GM10266 (cell line): Measurements from ENCODE around the gene TRIM59.

Experiments used
- DNase-seq: peaks from one replicate; pipeline ENCODE4 v3.0.0; 2012; ENCODE audit errors: extremely low spot score
- TF ChIP-seq, protein P1 (sequence below): IDR thresholded peaks from 2 replicates; pipeline ENCODE4 v1.5.1; 2012; ENCODE audit warnings: mild to moderate bottlenecking, low read depth; ENCODE audit not compliant: control insufficient read depth, insufficient read depth; ENCODE audit errors: missing control alignments

The TRIM59 gene

DNA sequence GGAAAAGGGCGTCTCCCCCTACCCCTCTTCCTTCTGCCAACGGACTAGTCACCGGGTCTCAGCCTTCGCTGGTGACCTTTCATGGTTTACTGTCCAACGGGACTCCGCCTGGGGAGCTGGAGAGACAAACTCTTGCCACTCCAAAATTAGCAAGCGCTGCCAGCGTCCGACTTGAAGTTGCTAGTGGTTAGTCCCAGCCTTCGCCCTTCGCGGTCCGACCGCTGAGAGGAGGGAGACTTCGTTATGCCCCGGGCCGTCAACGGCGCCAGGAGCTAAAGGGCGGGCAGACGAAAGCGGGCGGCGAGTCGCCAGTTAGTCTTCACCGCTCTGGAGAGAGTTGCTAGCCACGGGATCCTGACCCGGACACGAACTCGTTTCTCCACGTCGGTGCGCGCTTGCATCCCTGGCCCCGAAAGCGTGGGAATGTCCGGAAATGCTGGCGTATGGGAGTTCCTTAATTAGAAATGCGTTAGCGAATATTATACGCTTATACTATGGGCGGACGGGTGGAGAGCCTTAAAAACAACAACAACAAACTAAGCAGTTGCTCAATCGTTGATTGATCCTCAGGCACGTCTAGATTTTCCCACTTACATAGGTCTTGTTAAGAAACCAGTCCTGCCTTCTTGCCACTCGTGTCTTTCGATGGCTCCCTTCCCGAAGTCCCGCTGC, 49.4 kb downstream of the TRIM59 start:
- TF ChIP-seq, protein P1, sequence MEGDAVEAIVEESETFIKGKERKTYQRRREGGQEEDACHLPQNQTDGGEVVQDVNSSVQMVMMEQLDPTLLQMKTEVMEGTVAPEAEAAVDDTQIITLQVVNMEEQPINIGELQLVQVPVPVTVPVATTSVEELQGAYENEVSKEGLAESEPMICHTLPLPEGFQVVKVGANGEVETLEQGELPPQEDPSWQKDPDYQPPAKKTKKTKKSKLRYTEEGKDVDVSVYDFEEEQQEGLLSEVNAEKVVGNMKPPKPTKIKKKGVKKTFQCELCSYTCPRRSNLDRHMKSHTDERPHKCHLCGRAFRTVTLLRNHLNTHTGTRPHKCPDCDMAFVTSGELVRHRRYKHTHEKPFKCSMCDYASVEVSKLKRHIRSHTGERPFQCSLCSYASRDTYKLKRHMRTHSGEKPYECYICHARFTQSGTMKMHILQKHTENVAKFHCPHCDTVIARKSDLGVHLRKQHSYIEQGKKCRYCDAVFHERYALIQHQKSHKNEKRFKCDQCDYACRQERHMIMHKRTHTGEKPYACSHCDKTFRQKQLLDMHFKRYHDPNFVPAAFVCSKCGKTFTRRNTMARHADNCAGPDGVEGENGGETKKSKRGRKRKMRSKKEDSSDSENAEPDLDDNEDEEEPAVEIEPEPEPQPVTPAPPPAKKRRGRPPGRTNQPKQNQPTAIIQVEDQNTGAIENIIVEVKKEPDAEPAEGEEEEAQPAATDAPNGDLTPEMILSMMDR = no peak

DNA sequence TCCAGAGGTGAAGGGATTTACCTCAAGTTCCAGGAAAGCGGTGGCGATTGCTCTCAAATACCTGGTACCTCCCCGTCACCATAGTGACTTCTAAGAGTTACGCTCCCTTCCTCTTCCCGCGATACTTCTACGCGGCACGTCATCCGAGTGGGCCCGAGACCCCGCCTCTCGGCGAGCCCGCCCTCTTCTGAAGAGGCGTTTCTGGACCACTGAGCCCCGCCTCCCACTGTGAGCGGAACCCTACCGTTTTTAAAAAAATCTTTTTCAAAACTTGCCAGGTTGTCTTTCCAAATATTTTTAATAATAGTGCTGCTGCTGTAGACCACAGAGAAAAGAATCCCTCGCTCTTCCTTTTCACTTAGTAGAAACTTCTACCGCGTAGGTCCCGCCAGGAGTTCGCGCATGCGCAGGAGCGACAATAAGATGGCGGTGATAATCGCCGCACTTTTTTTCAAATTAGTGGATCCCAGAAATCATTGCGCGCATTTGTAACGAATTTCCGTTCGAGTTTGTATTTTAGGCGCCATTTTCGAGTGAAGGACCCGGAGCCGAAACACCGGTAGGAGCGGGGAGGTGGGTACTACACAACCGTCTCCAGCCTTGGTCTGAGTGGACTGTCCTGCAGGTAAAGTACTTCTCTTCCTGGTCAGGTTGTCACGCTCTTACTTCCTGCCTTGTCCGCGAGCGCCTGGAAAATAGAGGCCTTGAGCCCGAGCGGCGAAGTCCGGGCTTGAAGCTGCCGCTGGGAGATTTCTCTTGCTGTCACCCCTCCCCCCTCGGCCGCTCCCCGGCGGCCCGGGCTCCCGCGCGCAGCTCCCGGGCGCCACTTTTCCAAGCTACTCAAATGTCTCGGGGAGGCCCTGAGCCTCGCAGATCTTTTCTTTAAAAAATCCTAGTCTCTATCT, 50.2 kb downstream of the TRIM59 start, which contains the start of the genes IFT80 and SMC4:
Gene IFT80 (minus strand): TSS at position 101 of the 905 bp plus-strand sequence. CDS start 14,625 bp downstream, outside the sequence.
Gene SMC4 (plus strand): TSS at position 526 of the 905 bp plus-strand sequence. CDS start 1,177 bp downstream, outside the sequence.
- TF ChIP-seq, protein P1 = no peak
- DNase-seq = peak; percentile 95

More for the DNA sequence above, 49.4 kb downstream of the TRIM59 start:
- DNase-seq = peak; percentile 25

DNA sequence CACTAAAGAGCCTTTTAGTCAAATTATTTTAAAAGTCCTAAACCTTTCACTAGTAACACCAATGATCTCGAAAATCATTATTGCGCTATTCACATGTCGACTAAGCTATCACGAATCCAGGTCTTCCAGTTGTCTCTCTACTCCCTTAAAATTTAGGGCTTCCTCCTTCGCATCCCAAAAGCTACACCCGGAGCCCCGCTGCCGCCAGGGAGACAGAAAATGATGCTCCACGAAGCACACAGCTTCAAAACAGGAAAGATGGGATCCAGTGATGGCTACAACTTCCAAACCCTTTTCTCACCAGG, 50.8 kb downstream of the TRIM59 start:
- DNase-seq = no peak
- TF ChIP-seq, protein P1 = no peak

DNA sequence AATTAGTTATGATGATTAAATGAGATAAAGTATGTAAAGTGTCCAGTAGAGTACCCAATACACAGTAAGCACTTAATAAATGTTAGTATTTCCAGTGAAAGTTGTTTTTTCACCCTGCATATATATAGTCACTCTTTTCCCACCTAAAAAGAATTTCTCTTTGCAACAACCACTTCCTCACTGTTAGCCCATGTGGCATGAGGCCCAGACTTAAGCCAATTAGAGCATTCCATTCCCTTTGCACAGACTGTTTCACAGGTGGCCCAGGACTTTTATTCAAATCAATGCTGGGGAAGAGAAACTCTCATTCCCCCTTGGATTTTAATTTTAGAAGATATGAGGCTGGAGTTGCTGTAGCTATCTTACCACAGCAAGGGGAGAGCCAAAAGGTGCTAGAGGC, 54.3 kb downstream of the TRIM59 start:
- TF ChIP-seq, protein P1 = no peak
- no peak for DNase-seq

DNA sequence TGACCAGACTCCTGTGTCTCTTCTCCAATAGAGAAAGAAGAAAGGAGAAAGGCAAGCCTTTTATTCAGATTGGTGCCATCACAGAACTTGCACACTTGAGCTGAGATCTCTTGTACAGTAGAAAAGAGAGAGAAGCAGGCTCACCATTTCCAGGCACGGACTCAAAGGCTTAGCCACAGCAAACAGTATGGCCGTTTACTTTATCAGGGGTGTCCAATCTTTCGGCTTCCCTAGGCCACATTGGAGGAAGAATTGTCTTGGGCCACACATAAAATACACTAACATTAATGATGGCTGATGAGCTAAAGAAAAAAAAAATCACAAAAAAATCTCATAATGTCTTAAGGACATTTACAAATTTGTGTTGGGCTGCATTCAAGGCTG, 55.6 kb downstream of the TRIM59 start:
- TF ChIP-seq, protein P1 = no peak
- DNase-seq = no peak

DNA sequence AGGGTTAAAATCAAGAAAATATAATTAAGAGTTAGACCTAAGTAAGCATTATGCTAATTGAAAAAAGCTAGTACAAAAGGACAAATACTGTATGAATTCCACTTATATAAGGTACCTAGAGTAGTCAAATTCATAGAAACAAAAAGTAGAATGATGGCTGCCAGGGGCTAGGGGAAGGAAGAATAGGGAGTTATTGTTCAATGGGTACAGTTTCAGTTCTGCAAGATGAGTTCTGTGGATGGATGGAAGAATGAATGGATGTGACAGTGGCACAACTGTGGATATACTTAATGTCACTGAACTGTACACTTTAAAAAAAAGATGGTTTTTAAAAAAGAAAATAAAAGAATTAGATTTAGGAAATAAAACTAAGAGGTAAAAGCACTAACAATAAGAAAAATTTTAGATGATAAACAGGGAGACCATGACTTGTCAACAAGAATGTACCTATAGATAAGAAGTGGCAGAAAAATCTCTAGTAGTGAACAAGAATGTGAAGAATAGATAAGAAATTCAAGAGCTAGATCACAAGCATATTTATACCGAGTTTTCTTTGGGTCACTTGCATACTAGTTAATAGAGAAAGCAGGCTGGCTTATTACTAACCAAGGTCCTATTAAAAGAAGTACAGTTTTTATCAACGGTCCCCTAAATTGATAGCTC, 56.1 kb downstream of the TRIM59 start:
- no peak for DNase-seq
- TF ChIP-seq, protein P1 = no peak
